ENCODE data around the gene FBXL12. TPM values are rescaled to one million over a fixed set of nuclear protein-coding genes. Genes with fewer than 3 reads are reported as not detected.

Gene FBXL12
- total and polyA plus RNA-seq, 4 donors, result 10.0 to 11.7 (median 10.3) TPM

GRCh38 chr19:9857920-9858746 lies 39.3 kb upstream of the FBXL12 start:
- H3K9ac ChIP-seq (ENCODE audit: low read depth in 1 of 2, low read length in 2 of 2), result no peak overlapping the region
- H3K27me3 ChIP-seq (ENCODE audit: control insufficient read depth in 4 of 4, insufficient read depth in 4 of 4, low read length in 3 of 4), result no peaks in the 10 kb centered on the region
- no peak overlapping the region for H3K27ac ChIP-seq (ENCODE audit: low read depth in 1 of 2, low read length in 2 of 2)
- H3K36me3 ChIP-seq (ENCODE audit: control insufficient read depth in 4 of 4, insufficient read depth in 3 of 4, low read depth in 1 of 4, low read length in 3 of 4), result peaks cover 0 to 3% (median 1%) of the 10 kb centered on the region in 4 donors
- DNase-seq (ENCODE audit: low spot score), result no peak
- TF ChIP-seq NR2F2 (IDR thresholded peaks at IDR 0.05) (no peak), HNF4G (IDR thresholded peaks at IDR 0.05) (no peak), RXRA (IDR thresholded peaks at IDR 0.05) (no peak), GABPA (IDR thresholded peaks at IDR 0.05 in 1 of 2, conservative IDR thresholded peaks at IDR 0.05 in 1 of 2) (no peak), JUND (IDR thresholded peaks at IDR 0.05) (no peak), SP1 (IDR thresholded peaks at IDR 0.05) (no peak), YY1 (IDR thresholded peaks at IDR 0.05) (no peak)
- TF ChIP-seq, protein P1, sequence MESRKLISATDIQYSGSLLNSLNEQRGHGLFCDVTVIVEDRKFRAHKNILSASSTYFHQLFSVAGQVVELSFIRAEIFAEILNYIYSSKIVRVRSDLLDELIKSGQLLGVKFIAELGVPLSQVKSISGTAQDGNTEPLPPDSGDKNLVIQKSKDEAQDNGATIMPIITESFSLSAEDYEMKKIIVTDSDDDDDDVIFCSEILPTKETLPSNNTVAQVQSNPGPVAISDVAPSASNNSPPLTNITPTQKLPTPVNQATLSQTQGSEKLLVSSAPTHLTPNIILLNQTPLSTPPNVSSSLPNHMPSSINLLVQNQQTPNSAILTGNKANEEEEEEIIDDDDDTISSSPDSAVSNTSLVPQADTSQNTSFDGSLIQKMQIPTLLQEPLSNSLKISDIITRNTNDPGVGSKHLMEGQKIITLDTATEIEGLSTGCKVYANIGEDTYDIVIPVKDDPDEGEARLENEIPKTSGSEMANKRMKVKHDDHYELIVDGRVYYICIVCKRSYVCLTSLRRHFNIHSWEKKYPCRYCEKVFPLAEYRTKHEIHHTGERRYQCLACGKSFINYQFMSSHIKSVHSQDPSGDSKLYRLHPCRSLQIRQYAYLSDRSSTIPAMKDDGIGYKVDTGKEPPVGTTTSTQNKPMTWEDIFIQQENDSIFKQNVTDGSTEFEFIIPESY (IDR thresholded peaks at IDR 0.05), result no peak
- H3K9me3 ChIP-seq (ENCODE audit: control insufficient read depth in 4 of 4, low read length in 3 of 4), result no peaks in the 10 kb centered on the region
- WGBS, result 84% methylated on average over 10 of the region's 10 CpGs
- peaks cover 0 to 6% (median 2%) of the 10 kb centered on the region in 4 donors for H3K4me1 ChIP-seq (ENCODE audit: control insufficient read depth in 4 of 4, insufficient read depth in 4 of 4, low read length in 3 of 4)
- no peak overlapping the region for H3K4me3 ChIP-seq (ENCODE audit: low read depth in 1 of 3, low read length in 3 of 3)

GRCh38 chr19:9857076-9857721 lies 38.3 kb upstream of the FBXL12 start:
- 97% methylated on average over 13 of the region's 13 CpGs for WGBS
- no peak for TF ChIP-seq EGR1 (IDR thresholded peaks at IDR 0.05; ENCODE audit: low read depth in 2 of 2)
- no peak for TF ChIP-seq TAF1 (conservative IDR thresholded peaks at IDR 0.05)
- no peak for TF ChIP-seq JUND (IDR thresholded peaks at IDR 0.05)
- no peak overlapping the region for H3K27ac ChIP-seq (ENCODE audit: low read depth in 1 of 2, low read length in 2 of 2)
- no peaks in the 10 kb centered on the region for H3K27me3 ChIP-seq (ENCODE audit: control insufficient read depth in 4 of 4, insufficient read depth in 4 of 4, low read length in 3 of 4)
- H3K9me3 ChIP-seq (ENCODE audit: control insufficient read depth in 4 of 4, low read length in 3 of 4), result no peaks in the 10 kb centered on the region
- H3K9ac ChIP-seq (ENCODE audit: low read depth in 1 of 2, low read length in 2 of 2), result no peak overlapping the region
- DNase-seq (ENCODE audit: low spot score), result no peak
- H3K36me3 ChIP-seq (ENCODE audit: control insufficient read depth in 4 of 4, insufficient read depth in 3 of 4, low read depth in 1 of 4, low read length in 3 of 4), result peaks cover 0 to 3% (median 1%) of the 10 kb centered on the region in 4 donors
- peaks cover 0 to 7% (median 3%) of the 10 kb centered on the region in 4 donors for H3K4me1 ChIP-seq (ENCODE audit: control insufficient read depth in 4 of 4, insufficient read depth in 4 of 4, low read length in 3 of 4)
- no peak overlapping the region for H3K4me3 ChIP-seq (ENCODE audit: low read depth in 1 of 3, low read length in 3 of 3)

DNA sequence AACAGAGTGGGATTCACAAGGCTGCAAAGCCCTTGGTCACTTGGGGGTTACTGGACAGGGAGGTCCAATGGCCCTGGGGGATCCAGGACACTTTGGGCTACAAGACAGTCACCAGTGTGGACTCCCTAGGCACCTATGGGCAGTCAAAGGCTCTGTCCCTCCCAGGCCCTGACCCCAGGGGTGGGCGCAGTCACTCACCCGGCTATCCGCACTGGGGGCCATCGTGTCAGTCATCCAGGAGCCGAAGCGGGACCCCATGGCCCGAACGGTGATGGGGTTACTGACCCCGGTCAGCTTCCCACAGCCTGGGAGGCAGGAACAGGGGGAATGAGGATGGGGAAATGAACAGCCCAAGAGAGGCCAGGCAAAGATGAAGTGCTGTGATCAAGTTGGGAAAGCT lies 37.7 kb upstream of the FBXL12 start:
- Histone ChIP-seq H3K36me3 (ENCODE audit: control insufficient read depth in 4 of 4, insufficient read depth in 3 of 4, low read depth in 1 of 4, low read length in 3 of 4) (peaks cover 0 to 3% (median 1%) of the 10 kb centered on the region in 4 donors), H3K27me3 (ENCODE audit: control insufficient read depth in 4 of 4, insufficient read depth in 4 of 4, low read length in 3 of 4) (no peaks in the 10 kb centered on the region), H3K27ac (ENCODE audit: low read depth in 1 of 2, low read length in 2 of 2) (no peak overlapping the region), H3K4me1 (ENCODE audit: control insufficient read depth in 4 of 4, insufficient read depth in 4 of 4, low read length in 3 of 4) (peaks cover 0 to 7% (median 3%) of the 10 kb centered on the region in 4 donors), H3K9me3 (ENCODE audit: control insufficient read depth in 4 of 4, low read length in 3 of 4) (no peaks in the 10 kb centered on the region), H3K4me3 (ENCODE audit: low read depth in 1 of 3, low read length in 3 of 3) (no peak overlapping the region), H3K9ac (ENCODE audit: low read depth in 1 of 2, low read length in 2 of 2) (no peak overlapping the region)
- no peak for DNase-seq (ENCODE audit: low spot score)
- WGBS, result 97% methylated on average over 9 of the region's 9 CpGs
- no peak for TF ChIP-seq JUND (IDR thresholded peaks at IDR 0.05)
- no peak for TF ChIP-seq HNF4G (IDR thresholded peaks at IDR 0.05)
- TF ChIP-seq RXRA (IDR thresholded peaks at IDR 0.05), result no peak
- TF ChIP-seq, protein P2, sequence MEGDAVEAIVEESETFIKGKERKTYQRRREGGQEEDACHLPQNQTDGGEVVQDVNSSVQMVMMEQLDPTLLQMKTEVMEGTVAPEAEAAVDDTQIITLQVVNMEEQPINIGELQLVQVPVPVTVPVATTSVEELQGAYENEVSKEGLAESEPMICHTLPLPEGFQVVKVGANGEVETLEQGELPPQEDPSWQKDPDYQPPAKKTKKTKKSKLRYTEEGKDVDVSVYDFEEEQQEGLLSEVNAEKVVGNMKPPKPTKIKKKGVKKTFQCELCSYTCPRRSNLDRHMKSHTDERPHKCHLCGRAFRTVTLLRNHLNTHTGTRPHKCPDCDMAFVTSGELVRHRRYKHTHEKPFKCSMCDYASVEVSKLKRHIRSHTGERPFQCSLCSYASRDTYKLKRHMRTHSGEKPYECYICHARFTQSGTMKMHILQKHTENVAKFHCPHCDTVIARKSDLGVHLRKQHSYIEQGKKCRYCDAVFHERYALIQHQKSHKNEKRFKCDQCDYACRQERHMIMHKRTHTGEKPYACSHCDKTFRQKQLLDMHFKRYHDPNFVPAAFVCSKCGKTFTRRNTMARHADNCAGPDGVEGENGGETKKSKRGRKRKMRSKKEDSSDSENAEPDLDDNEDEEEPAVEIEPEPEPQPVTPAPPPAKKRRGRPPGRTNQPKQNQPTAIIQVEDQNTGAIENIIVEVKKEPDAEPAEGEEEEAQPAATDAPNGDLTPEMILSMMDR (IDR thresholded peaks at IDR 0.05; ENCODE audit: low read depth, low read length, missing input control), result no peak
- TF ChIP-seq YY1 (IDR thresholded peaks at IDR 0.05), result no peak
- no peak for TF ChIP-seq HNF4A (conservative IDR thresholded peaks at IDR 0.05)
- TF ChIP-seq, protein P3, sequence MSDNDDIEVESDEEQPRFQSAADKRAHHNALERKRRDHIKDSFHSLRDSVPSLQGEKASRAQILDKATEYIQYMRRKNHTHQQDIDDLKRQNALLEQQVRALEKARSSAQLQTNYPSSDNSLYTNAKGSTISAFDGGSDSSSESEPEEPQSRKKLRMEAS (IDR thresholded peaks at IDR 0.05), result no peak
- TF ChIP-seq TAF1 (conservative IDR thresholded peaks at IDR 0.05), result no peak
- no peak for TF ChIP-seq FOXA2 (IDR thresholded peaks at IDR 0.05)
- TF ChIP-seq SP1 (IDR thresholded peaks at IDR 0.05), result no peak
- TF ChIP-seq GABPA (IDR thresholded peaks at IDR 0.05 in 1 of 2, conservative IDR thresholded peaks at IDR 0.05 in 1 of 2), result no peak
- TF ChIP-seq, protein P4, sequence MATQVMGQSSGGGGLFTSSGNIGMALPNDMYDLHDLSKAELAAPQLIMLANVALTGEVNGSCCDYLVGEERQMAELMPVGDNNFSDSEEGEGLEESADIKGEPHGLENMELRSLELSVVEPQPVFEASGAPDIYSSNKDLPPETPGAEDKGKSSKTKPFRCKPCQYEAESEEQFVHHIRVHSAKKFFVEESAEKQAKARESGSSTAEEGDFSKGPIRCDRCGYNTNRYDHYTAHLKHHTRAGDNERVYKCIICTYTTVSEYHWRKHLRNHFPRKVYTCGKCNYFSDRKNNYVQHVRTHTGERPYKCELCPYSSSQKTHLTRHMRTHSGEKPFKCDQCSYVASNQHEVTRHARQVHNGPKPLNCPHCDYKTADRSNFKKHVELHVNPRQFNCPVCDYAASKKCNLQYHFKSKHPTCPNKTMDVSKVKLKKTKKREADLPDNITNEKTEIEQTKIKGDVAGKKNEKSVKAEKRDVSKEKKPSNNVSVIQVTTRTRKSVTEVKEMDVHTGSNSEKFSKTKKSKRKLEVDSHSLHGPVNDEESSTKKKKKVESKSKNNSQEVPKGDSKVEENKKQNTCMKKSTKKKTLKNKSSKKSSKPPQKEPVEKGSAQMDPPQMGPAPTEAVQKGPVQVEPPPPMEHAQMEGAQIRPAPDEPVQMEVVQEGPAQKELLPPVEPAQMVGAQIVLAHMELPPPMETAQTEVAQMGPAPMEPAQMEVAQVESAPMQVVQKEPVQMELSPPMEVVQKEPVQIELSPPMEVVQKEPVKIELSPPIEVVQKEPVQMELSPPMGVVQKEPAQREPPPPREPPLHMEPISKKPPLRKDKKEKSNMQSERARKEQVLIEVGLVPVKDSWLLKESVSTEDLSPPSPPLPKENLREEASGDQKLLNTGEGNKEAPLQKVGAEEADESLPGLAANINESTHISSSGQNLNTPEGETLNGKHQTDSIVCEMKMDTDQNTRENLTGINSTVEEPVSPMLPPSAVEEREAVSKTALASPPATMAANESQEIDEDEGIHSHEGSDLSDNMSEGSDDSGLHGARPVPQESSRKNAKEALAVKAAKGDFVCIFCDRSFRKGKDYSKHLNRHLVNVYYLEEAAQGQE (IDR thresholded peaks at IDR 0.05), result no peak
- TF ChIP-seq, protein P5, sequence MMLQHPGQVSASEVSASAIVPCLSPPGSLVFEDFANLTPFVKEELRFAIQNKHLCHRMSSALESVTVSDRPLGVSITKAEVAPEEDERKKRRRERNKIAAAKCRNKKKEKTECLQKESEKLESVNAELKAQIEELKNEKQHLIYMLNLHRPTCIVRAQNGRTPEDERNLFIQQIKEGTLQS (IDR thresholded peaks at IDR 0.05), result no peak
- TF ChIP-seq RAD21 (IDR thresholded peaks at IDR 0.05), result no peak
- no peak for TF ChIP-seq NR2F2 (IDR thresholded peaks at IDR 0.05)
- TF ChIP-seq EGR1 (IDR thresholded peaks at IDR 0.05; ENCODE audit: low read depth in 2 of 2), result no peak
- no peak for TF ChIP-seq FOXA1 (IDR thresholded peaks at IDR 0.05)

Measured in liver (tissue), 9 donors.